HG02943 (cell line): Measurements from ENCODE around the gene PARP12.

Experiments used
- ATAC-seq: cut with Tn5 transposase; IDR thresholded peaks from one replicate; pipeline ENCODE4 v1.9.1; 2021; ENCODE audit warnings: mild to moderate bottlenecking, low read depth, moderate library complexity; ENCODE audit not compliant: unreplicated experiment

PARP12 gene

DNA sequence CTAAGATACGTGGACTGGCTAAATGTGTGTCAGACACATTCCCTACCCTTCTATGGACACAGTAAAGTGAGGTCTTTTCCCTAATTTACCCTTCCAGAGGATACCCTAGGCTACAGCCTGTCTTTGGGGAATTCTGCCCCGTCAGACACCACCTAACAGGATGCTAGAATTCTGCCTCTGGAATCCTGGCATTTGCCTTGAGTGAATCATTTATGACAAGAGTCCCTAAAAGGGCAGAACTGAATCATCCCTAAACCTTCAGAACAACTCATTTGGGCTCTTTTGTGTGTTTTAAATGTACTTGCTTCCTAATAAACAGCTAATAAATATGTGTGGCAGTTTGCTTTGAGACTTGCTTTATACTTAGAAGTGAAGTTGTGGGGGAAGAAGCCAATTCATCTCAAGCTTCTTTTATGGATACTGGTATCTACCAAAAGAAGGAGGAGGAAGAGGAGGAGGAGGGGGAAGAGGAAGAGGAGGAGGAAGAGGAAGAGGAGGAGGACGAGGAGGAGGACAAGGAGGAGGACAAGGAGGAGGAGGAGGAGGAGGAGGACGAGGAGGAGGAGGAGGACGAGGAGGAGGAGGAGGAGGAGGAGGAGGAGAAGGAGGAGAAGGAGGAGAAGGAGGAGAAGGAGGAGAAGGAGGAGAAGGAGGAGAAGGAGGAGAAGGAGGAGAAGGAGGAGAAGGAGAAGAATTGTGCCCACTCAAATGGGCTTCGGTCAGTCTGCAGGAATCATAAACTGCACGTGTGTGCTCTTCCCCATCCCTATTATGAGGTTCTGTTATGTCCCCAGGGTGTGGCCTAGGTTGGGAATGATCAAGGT lies 27.1 kb downstream of the PARP12 start:
- no peak for ATAC-seq

GRCh38 chr7:140034421-140034820 lies 28.3 kb downstream of the PARP12 start:
- ATAC-seq = no peak

GRCh38 chr7:140033779-140034363 lies 28.9 kb downstream of the PARP12 start:
- ATAC-seq = no peak

GRCh38 chr7:140033036-140033435 lies 29.7 kb downstream of the PARP12 start:
- ATAC-seq = no peak

DNA sequence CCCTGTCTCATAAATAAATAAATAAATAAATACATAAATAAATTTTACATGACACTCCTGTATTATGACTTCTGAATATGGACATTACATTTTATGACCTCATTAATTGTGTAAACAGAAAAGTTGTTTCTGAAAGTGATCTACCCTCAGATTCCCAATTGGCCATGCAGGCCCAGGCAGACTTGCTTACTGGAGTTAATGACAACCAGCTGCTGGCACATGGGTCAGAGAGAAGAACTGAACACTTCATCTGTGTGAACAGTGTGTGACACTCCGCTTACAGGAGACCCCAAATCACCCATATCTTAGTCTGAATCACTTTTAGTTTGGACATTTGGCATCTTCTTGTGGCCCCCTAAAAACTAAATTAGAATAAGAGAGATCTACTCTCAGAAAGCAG lies 31.4 kb downstream of the PARP12 start:
- no peak for ATAC-seq

DNA sequence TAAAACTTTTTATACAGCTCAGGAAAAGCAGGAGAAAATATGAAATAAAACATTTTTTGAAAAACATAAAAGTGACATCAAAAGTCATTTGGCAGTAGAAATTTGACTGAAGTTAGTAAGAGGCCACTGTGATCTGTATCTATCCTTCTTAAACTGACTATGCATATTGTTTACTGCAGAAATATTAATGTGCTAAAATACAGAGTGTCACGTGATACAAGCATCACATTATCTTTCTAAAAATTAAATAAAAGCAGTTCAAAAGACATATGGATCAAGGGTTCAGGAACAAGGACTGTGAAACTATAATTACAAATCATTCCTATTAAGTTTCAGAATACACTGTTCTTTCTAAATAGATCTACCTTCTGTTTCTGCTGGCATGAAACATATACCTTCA lies 33.7 kb downstream of the PARP12 start:
- ATAC-seq = no peak

DNA sequence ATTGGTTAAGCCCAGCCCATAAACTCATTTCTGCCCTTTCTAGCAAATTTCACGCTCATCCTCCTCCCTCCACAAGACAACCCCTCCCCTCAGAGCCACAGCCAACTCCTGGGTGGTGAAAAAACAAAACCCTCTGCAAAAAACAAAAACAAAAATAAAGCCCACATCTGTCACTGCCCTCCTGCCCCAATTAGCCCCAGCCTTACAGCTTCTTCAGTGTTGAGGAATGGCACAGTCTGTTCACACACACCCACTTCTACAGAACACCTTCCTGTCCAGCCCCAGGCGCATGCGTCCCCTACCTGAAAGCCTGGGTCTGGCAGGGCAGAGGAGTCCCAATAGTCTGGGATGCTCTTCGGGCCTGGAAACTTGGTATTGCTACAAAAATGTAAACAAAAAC lies 34.4 kb downstream of the PARP12 start:
- no peak for ATAC-seq

DNA sequence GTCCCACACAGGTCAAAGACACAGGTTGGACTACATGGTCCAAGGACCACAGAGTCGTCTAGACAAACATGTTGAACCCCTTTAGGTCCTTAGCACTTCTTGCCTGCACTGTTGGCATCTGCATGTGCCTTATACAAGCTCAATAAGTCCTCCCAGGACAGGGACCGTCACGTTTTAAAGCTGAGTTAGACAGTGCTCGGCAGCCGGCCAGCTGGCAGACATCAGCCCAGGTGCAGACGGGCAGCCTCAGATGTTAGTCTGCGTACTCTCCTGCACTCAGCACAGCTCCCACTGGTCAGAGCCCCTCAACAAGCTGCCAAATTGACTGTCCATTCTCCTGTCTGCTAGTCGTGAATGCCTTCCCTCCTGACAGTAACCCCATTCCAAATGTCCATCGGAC lies 34.9 kb downstream of the PARP12 start:
- no peak for ATAC-seq

DNA sequence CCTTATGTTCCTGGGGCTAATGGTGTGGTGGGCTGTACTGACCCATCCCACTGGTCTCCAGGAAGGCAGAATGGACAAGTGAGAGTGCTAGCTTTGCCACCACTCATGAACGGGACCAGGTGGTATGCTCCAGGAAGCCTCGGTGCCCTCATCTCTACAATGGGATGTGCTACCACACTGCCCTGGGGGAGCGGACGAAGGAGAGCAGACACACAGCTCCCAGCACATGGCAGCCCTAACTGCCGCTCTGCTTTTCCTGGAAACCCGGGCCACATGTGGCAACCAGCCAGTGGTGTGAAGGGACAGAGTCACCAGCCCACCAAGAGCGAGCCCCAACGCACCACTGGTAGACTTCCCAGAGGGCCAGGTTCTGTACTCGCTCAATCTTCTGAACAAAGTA lies 35.8 kb downstream of the PARP12 start:
- no peak for ATAC-seq

GRCh38 chr7:140025814-140026433 lies 36.8 kb downstream of the PARP12 start:
- no peak for ATAC-seq

- ATAC-seq = no peak
Observed at GRCh38 chr7:140025241-140025640, 37.5 kb downstream of the PARP12 start.

GRCh38 chr7:140024585-140024984 lies 38.2 kb downstream of the PARP12 start:
- ATAC-seq = no peak

DNA sequence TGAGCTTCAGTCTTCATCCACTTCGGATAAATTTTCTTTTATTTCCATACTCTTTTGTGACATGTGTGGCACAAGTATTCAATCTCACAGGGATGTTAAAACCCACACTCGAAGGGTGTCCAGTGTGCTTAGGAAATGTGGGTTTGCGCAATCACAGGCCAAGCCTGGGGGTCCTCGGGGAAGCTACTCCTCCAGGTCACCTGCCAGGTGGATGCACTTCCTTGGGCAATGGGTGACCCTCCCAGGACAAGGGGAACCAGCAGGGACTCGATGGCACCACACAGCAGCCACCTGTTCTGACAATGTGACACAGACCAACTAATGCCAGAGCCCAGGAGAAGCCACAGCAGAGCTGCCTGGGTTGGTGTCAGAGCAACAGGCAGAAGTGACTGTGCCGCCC lies 39.0 kb downstream of the PARP12 start:
- ATAC-seq = no peak

DNA sequence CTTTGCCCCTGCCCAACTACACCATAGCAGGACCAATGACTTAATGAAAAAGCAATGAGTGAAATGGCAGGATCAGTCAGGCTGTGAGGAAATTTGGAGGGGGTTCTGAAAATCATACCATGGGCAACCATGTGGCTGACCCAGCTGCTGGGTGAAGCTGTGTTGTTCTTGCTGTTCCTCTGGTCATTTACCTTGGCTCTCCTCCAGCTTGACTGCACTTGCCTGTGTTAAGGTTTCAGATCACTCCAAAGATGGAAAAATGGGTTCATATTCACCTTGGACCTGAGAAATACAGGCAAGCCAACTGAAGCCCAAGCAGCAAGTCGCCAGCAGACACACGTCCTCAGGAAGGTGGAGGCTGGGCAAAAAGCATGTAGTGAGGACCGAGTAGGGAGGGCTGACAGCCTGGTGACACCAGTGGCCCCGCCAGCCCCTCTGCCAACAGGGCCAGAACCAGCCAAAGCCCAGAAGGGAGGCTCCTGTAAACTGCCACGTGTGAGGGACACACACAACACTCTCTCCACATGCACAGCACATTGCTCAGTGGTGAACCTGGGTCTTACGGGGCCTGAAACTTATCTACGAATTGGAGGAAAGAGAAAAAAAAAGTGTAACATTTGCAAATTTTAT lies 40.1 kb downstream of the PARP12 start:
- ATAC-seq = no peak

DNA sequence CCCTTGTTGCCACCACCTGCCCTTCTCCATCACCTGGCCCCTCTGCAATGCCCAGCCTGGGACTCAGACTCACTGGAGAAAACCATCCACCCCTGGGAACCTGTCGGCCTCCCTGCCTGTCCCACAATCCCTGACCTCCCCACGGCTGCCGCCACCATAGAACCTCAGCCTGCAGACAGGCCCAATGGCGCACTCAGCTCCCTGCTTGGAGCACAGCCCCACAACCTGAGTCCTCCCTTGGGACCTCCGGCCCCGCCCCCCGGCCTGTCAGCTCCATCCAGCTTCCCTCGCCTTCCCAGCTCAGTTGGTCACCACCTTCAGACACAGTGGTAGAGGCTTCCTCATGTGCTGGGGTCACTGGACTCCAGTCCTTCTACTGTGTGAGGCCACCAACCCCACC lies 41.1 kb downstream of the PARP12 start:
- ATAC-seq = no peak

- ATAC-seq = no peak
Observed at GRCh38 chr7:140019606-140020005, 43.1 kb downstream of the PARP12 start.

DNA sequence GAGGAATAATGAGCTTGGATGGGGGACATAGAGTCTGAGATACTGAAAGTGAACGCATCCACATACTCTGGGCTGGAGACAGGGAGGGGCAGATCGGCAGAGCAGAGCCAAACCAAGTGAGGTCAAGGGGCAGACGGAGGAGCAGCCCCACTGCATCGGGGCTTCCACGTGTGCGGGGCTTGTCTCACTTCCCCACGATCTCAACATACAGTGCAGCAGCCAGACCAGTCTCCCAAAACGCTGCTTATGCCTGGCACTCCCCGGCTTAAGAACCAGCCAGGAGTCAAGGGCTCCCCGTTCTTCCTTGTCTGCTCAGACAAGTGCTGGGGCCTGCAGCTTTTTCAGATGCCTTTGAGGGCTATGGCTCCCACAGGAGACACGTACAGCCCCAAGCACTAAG lies 43.6 kb downstream of the PARP12 start:
- no peak for ATAC-seq

GRCh38 chr7:140018125-140019043 lies 44.4 kb downstream of the PARP12 start:
- ATAC-seq = no peak

DNA sequence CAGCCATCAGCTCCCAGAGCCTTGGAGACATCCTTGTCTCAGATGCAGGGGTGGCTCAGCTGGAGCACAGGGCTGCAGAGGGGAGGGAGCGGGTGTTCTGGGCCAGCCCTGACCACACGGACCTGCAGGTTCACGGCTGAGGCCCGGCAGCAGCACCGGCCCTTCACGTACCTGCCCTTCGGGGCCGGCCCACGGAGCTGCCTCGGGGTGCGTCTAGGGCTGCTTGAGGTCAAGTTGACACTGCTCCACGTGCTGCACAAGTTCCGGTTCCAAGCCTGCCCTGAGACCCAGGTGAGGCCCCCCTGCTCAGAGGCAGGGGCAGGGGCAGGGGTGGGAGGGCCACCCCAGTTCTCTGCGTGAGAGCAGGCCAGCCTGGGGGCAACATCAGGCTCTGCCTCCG lies 45.2 kb downstream of the PARP12 start:
- ATAC-seq = no peak

GRCh38 chr7:140017034-140017433 lies 45.7 kb downstream of the PARP12 start:
- ATAC-seq = no peak
